Measurements from ENCODE around the gene ZFYVE28. TPM values are rescaled to one million over a fixed set of nuclear protein-coding genes. Genes with fewer than 3 reads are reported as not detected.

ZFYVE28 gene
- total and polyA plus RNA-seq, 2 of the 8 experiments (the other 6 are each of a cell fraction or from before 2014, with no cell fraction given): 1.7 to 4.9 TPM

DNA sequence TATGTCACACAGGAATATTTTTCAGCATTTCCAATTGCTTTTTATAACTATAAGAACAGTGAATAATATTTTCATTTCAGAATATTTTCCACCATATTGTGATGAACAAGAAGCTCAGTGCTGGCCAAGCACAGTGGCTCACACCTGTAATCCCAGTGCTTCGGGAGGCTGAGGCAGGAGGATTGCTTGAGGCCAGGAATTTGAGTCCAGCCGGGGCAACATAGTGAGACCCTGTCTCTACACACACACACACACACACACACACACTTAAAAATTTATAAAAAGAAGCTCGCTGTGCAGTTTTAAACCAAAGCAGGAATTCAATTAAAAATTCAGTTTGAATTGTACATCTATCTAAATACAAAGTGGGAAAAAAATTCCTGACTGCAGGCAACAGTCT lies 3.2 kb downstream of the ZFYVE28 start:
- Histone ChIP-seq H3K23me2 (ENCODE audit: low read depth, low read length) (peaks cover 25% of the 10 kb centered on the region), H4K5ac (ENCODE audit: insufficient read length, low read depth, low read length) (no peak overlapping the region), H2BK12ac (ENCODE audit: low read depth, low read length) (no peak overlapping the region), H3K79me2 (ENCODE audit: control insufficient read depth in 1 of 2, insufficient read depth in 2 of 2, low read length in 2 of 2) (no peaks in the 10 kb centered on the region), H3K4ac (replicated peaks; ENCODE audit: insufficient read length, low read depth, low read length) (no peak overlapping the region), H3K18ac (ENCODE audit: extremely low read depth, low read length) (no peak overlapping the region), H3K27me3 (replicated peaks in 1 of 4; ENCODE audit: control insufficient read depth in 3 of 4, extremely low read depth in 1 of 4, insufficient read depth in 3 of 4, low read length in 3 of 4) (peaks cover 30 to 61% (median 51%) of the 10 kb centered on the region in 4 experiments), H2BK120ac (replicated peaks; ENCODE audit: low read depth, low read length) (no peak overlapping the region), H2AFZ (ENCODE audit: low read length) (no peak overlapping the region), H3K56ac (replicated peaks; ENCODE audit: insufficient read length, low read depth, low read length) (no peak overlapping the region), H4K20me1 (replicated peaks in 1 of 2; ENCODE audit: control insufficient read depth in 1 of 2, insufficient read depth in 2 of 2, low read length in 2 of 2) (peaks cover 2 to 9% of the 10 kb centered on the region in 2 experiments), H3K4me1 (replicated peaks in 1 of 4; ENCODE audit: control insufficient read depth in 3 of 4, insufficient read depth in 4 of 4, low read length in 3 of 4) (peaks cover 12 to 41% (median 31%) of the 10 kb centered on the region in 4 experiments), H4K91ac (replicated peaks; ENCODE audit: insufficient read length, low read length) (no peak overlapping the region), H2BK15ac (ENCODE audit: low read length) (no peak overlapping the region), H3K4me2 (ENCODE audit: insufficient read depth in 1 of 2, low read depth in 2 of 2, low read length in 2 of 2) (no peak overlapping the region), H2AK5ac (ENCODE audit: low read depth, low read length) (no peak overlapping the region), H3K23ac (ENCODE audit: insufficient read length) (no peak overlapping the region), H3K9ac (replicated peaks in 1 of 4; ENCODE audit: extremely low read depth in 1 of 4, low read depth in 3 of 4, low read length in 3 of 4) (no peak overlapping the region), H3K4me3 (ENCODE audit: extremely low read depth in 1 of 4, insufficient read depth in 2 of 4, low read depth in 3 of 4, low read length in 4 of 4) (no peak overlapping the region), H2BK5ac (ENCODE audit: low read depth, low read length) (no peak overlapping the region), H3K27ac (ENCODE audit: low read depth, low read length) (no peak overlapping the region), H2BK20ac (ENCODE audit: low read length) (no peak overlapping the region), H4K8ac (ENCODE audit: extremely low read depth, insufficient read depth, low read length) (no peak overlapping the region), H3K79me1 (ENCODE audit: low read depth, low read length) (0 out of 2 replicates have a peak, but pooled peaks cover 2% of the 10 kb centered on the region), H3K14ac (ENCODE audit: insufficient read length) (no peak overlapping the region), H3K9me3 (ENCODE audit: insufficient read depth in 2 of 2, low read depth in 1 of 2, low read length in 1 of 2) (no peaks in the 10 kb centered on the region), H3K36me3 (ENCODE audit: control insufficient read depth in 2 of 4, insufficient read depth in 4 of 4, low read length in 3 of 4) (no peaks in the 10 kb centered on the region)
- POLR2A ChIA-PET (ENCODE audit: partially characterized antibody): interaction anchor here (1.1 to 1.9 kb wide), 3 partner anchors 13 to 111 kb away, joined by 3 to 5 read pairs (median 5); no protein-coding TSS in a partner anchor
- CTCF ChIA-PET (ENCODE audit: partially characterized antibody): interaction anchor here (0.7 to 2.3 kb wide), 11 partner anchors 9 to 197 kb away, joined by 3 to 13 read pairs (median 5); no protein-coding TSS in a partner anchor
- FAIRE-seq (no peak), DNase-seq (ENCODE audit: low read depth in 1 of 2, low spot score in 2 of 2) (no peak)
- 90% methylated on average over 3 of the region's 3 CpGs; no CpG with 5 or more reads in 1 of the 2 experiments for WGBS, 2 experiments (ENCODE audit: extremely low coverage in 1 of 2, insufficient coverage in 1 of 2, insufficient read length in 1 of 2, insufficient replicate concordance in 2 of 2, low coverage in 1 of 2, low lambda C conversion rate in 2 of 2, missing lambda C conversion rate in 1 of 2)
- no peak for TF ChIP-seq CHD2 (IDR thresholded peaks at IDR 0.05; ENCODE audit: low read length)
- TF ChIP-seq SP2 (IDR thresholded peaks at IDR 0.05; ENCODE audit: low read length): no peak
- TF ChIP-seq RAD21 (IDR thresholded peaks at IDR 0.05 in 1 of 2, conservative IDR thresholded peaks at IDR 0.05 in 1 of 2; ENCODE audit: low read depth in 2 of 2, low read length in 2 of 2): no peak
- TF ChIP-seq CHD1 (IDR thresholded peaks at IDR 0.05; ENCODE audit: low read depth, low read length): no peak
- TF ChIP-seq RBBP5 (IDR thresholded peaks at IDR 0.05; ENCODE audit: borderline replicate concordance, low read depth, low read length): no peak
- TF ChIP-seq BRCA1 (IDR thresholded peaks at IDR 0.05; ENCODE audit: low read depth, low read length): no peak
- TF ChIP-seq SIRT6 (IDR thresholded peaks at IDR 0.05; ENCODE audit: low read length): no peak
- no peak for TF ChIP-seq PHF8 (conservative IDR thresholded peaks at IDR 0.05; ENCODE audit: low read depth, low read length)
- TF ChIP-seq, protein P1, sequence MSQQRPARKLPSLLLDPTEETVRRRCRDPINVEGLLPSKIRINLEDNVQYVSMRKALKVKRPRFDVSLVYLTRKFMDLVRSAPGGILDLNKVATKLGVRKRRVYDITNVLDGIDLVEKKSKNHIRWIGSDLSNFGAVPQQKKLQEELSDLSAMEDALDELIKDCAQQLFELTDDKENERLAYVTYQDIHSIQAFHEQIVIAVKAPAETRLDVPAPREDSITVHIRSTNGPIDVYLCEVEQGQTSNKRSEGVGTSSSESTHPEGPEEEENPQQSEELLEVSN (IDR thresholded peaks at IDR 0.05): no peak
- no peak for TF ChIP-seq ZNF274 (IDR thresholded peaks at IDR 0.05; ENCODE audit: borderline replicate concordance, extremely low read depth, low read length)

All from H1 (cell line).